ENCODE results near the gene KRTAP2-2. TPM values are rescaled to one million over a fixed set of nuclear protein-coding genes. Genes with fewer than 3 reads are reported as not detected.

KRTAP2-2 gene
- total and polyA plus RNA-seq, 2 of the 8 experiments (the other 6 are each of a cell fraction or from before 2014, with no cell fraction given), result not detected

GRCh38 chr17:41049110-41049509 is 5.9 kb downstream of the KRTAP2-2 start:
- Histone ChIP-seq H2BK5ac (ENCODE audit: low read depth, low read length) (no peak overlapping the region), H3K14ac (ENCODE audit: insufficient read length) (no peak overlapping the region), H2BK120ac (replicated peaks; ENCODE audit: low read depth, low read length) (no peak overlapping the region), H3K18ac (ENCODE audit: extremely low read depth, low read length) (no peak overlapping the region), H3K23me2 (ENCODE audit: low read depth, low read length) (no peaks in the 10 kb centered on the region), H4K8ac (ENCODE audit: extremely low read depth, insufficient read depth, low read length) (no peak overlapping the region), H3K23ac (ENCODE audit: insufficient read length) (no peak overlapping the region), H2AFZ (ENCODE audit: low read length) (no peak overlapping the region), H2BK12ac (ENCODE audit: low read depth, low read length) (no peak overlapping the region), H3K4ac (replicated peaks; ENCODE audit: insufficient read length, low read depth, low read length) (no peak overlapping the region), H3K9me3 (ENCODE audit: insufficient read depth in 2 of 2, low read depth in 1 of 2, low read length in 1 of 2) (no peaks in the 10 kb centered on the region), H3K27ac (ENCODE audit: low read depth, low read length) (no peak overlapping the region), H3K4me1 (replicated peaks in 1 of 4; ENCODE audit: control insufficient read depth in 3 of 4, insufficient read depth in 4 of 4, low read length in 3 of 4) (peaks cover 0 to 2% (median 0%) of the 10 kb centered on the region in 4 experiments; a peak in 1 of 7 replicates), H2BK20ac (ENCODE audit: low read length) (no peak overlapping the region), H3K9ac (replicated peaks in 1 of 4; ENCODE audit: extremely low read depth in 1 of 4, low read depth in 3 of 4, low read length in 3 of 4) (no peak overlapping the region), H2AK5ac (ENCODE audit: low read depth, low read length) (no peak overlapping the region), H3K27me3 (replicated peaks in 1 of 4; ENCODE audit: control insufficient read depth in 3 of 4, extremely low read depth in 1 of 4, insufficient read depth in 3 of 4, low read length in 3 of 4) (no peaks in the 10 kb centered on the region), H3K79me2 (ENCODE audit: control insufficient read depth in 1 of 2, insufficient read depth in 2 of 2, low read length in 2 of 2) (no peaks in the 10 kb centered on the region), H3K36me3 (ENCODE audit: control insufficient read depth in 2 of 4, insufficient read depth in 4 of 4, low read length in 3 of 4) (no peaks in the 10 kb centered on the region), H3K56ac (replicated peaks; ENCODE audit: insufficient read length, low read depth, low read length) (no peak overlapping the region), H4K91ac (replicated peaks; ENCODE audit: insufficient read length, low read length) (no peak overlapping the region), H3K79me1 (ENCODE audit: low read depth, low read length) (no peaks in the 10 kb centered on the region), H3K4me3 (ENCODE audit: extremely low read depth in 1 of 4, insufficient read depth in 2 of 4, low read depth in 3 of 4, low read length in 4 of 4) (no peak overlapping the region), H2BK15ac (ENCODE audit: low read length) (no peak overlapping the region), H4K5ac (ENCODE audit: insufficient read length, low read depth, low read length) (no peak overlapping the region), H4K20me1 (replicated peaks in 1 of 2; ENCODE audit: control insufficient read depth in 1 of 2, insufficient read depth in 2 of 2, low read length in 2 of 2) (no peaks in the 10 kb centered on the region), H3K4me2 (ENCODE audit: insufficient read depth in 1 of 2, low read depth in 2 of 2, low read length in 2 of 2) (no peak overlapping the region)
- WGBS, 2 experiments (ENCODE audit: extremely low coverage in 1 of 2, insufficient coverage in 1 of 2, insufficient read length in 1 of 2, insufficient replicate concordance in 2 of 2, low coverage in 1 of 2, low lambda C conversion rate in 2 of 2, missing lambda C conversion rate in 1 of 2), result 59% methylated on average over 2 of the region's 2 CpGs; no CpG with 5 or more reads in 1 of the 2 experiments
- DNase-seq (ENCODE audit: low read depth in 1 of 2, low spot score in 2 of 2), result no peak
- CTCF ChIA-PET (ENCODE audit: partially characterized antibody), result interaction anchor here (0.6 to 1.0 kb wide), 3 partner anchors 10 to 85 kb away, joined by 3 read pairs; no protein-coding TSS in a partner anchor
- TF ChIP-seq, protein P1, sequence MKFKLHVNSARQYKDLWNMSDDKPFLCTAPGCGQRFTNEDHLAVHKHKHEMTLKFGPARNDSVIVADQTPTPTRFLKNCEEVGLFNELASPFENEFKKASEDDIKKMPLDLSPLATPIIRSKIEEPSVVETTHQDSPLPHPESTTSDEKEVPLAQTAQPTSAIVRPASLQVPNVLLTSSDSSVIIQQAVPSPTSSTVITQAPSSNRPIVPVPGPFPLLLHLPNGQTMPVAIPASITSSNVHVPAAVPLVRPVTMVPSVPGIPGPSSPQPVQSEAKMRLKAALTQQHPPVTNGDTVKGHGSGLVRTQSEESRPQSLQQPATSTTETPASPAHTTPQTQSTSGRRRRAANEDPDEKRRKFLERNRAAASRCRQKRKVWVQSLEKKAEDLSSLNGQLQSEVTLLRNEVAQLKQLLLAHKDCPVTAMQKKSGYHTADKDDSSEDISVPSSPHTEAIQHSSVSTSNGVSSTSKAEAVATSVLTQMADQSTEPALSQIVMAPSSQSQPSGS (IDR thresholded peaks at IDR 0.05; ENCODE audit: low read length), result no peak
- TF ChIP-seq CHD2 (IDR thresholded peaks at IDR 0.05; ENCODE audit: low read length) (no peak), TCF12 (IDR thresholded peaks at IDR 0.05; ENCODE audit: low read depth, low read length) (no peak), ASH2L (IDR thresholded peaks at IDR 0.05; ENCODE audit: low read length) (no peak), USF2 (IDR thresholded peaks at IDR 0.05; ENCODE audit: low read length) (no peak)
- POLR2A ChIA-PET (ENCODE audit: partially characterized antibody), result no interaction called here
- FAIRE-seq, result no peak

Data from H1 (cell line).